Measurements from ENCODE around the gene CCDC70.

DNA sequence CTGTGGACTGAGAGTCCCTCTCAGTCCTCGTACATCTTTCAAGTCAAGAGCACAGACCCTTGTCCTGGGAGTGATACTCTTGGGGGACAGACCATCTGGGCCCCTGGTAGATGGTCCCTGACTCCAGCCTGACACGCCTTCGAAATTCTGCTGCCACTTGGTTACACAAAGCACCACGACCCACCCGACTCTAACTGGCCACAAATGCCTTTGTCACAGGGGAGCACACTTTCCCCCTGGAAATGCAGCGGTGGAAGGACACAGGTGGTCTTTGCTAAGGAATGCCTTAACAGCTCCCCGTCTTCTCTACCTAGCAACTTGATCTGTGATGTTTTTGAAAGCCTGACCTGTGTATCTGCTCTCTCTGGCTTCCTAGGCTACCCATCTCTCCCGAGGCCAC, 44.1 kb upstream of the CCDC70 start:
- TF ChIP-seq EP300 (IDR thresholded peaks at IDR 0.05) (no peak), POLR2AphosphoS5 (IDR thresholded peaks at IDR 0.05) (no peak), POLR2A (IDR thresholded peaks at IDR 0.05) (no peak)
